Activated B cell treated with CpG ODN at 0.5 μM for 24 hours (primary cell): ENCODE results near the gene SNCB. TPM values are rescaled to one million over a fixed set of nuclear protein-coding genes. Genes with fewer than 3 reads are reported as not detected.
A peak's percentile ranks its signal among the peaks of the same experiment; 100 is the strongest.

Experiments
- ATAC-seq: fragments of 200-7000 bp; cut with Tn5 transposase; one replicate; pipeline ENCODE4 v1.10.0; 2021; ENCODE audit warnings: low read depth, mild to moderate bottlenecking, moderate library complexity
- CTCF ChIA-PET: fragments of 350-600 bp; sonication (Branson Sonifier 250); formaldehyde crosslinking; loops from one replicate; lab custom pipeline; 2021; ENCODE audit warnings: antibody characterized with exemption; lab: Charles Lee
- POLR2A ChIA-PET: fragments of 350-600 bp; sonication (Branson Sonifier 250); formaldehyde crosslinking; loops from one replicate; lab custom pipeline; 2021; ENCODE audit warnings: antibody characterized with exemption; lab: Charles Lee
- DNase-seq: peaks from one replicate; pipeline ENCODE4 v3.0.0; 2022
- H3K27ac Mint-ChIP-seq: one replicate; pipeline ENCODE4 v1.8.0; 2020; ENCODE audit warnings: mixed read lengths
- H3K27me3 Mint-ChIP-seq: one replicate; pipeline ENCODE4 v1.8.0; 2021; ENCODE audit warnings: mixed read lengths
- H3K36me3 Mint-ChIP-seq: one replicate; pipeline ENCODE4 v1.8.0; 2021; ENCODE audit warnings: low read depth, mixed read lengths
- H3K4me1 Mint-ChIP-seq: one replicate; pipeline ENCODE4 v1.8.0; 2021; ENCODE audit warnings: mixed read lengths
- H3K4me3 Mint-ChIP-seq: one replicate; pipeline ENCODE4 v1.8.0; 2020; ENCODE audit warnings: mild to moderate bottlenecking, mixed read lengths
- H3K9me3 Mint-ChIP-seq: one replicate; pipeline ENCODE4 v1.8.0; 2020; ENCODE audit warnings: mixed read lengths
- intact Hi-C: fragments of 100-400 bp; cut with micrococcal nuclease; formaldehyde crosslinking; loops from one replicate; pipeline ENCODE4 v1.15.1; 2024
- total RNA-seq: library from RNA; stranded (reverse); gene quantifications from 2 replicates; pipeline ENCODE4 v1.2.3, GENCODE V29; 2022
- TF ChIP-seq, protein P1 (sequence below): fragments of 200-600 bp; IDR thresholded peaks from one replicate; pipeline ENCODE4 v1.8.0; 2022; ENCODE audit warnings: antibody characterized with exemption, mild to moderate bottlenecking

The SNCB gene
- total RNA-seq, 1 donor from 2014 or later = not detected

DNA sequence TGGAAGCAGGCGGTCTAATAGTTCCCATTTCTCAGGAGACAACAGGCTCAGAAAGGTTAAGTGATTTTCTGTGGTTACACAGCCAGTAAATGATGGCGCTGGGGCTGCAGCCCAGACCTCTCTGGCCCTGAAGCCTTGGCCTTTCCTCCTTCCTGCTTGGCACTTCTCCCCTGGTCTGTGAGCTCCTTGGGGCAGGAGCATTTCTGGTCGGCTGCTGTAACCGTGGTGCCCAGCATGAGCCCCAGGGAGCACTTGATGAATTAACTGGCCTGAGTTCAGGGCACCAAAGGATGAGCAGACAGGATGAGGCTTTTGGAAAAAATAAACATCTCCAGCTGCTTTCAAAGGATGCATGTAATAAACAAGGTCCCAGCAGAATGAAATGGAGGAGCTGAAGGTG is 51.0 kb downstream of the SNCB start:
- DNase-seq = no peak
- Mint-ChIP-seq H3K27me3 (peaks cover 1% of the 10 kb centered on the region), H3K4me1 (peaks cover 8% of the 10 kb centered on the region), H3K9me3 (no peaks in the 10 kb centered on the region), H3K4me3 (no peak overlapping the region), H3K27ac (no peak overlapping the region), H3K36me3 (no peaks in the 10 kb centered on the region)
- CTCF ChIA-PET = interaction anchor here (3.0 kb wide), 1 partner anchor 163 kb away, joined by 13 read pairs; the partner anchor contains the start of gene CLTB
- TF ChIP-seq, protein P1, sequence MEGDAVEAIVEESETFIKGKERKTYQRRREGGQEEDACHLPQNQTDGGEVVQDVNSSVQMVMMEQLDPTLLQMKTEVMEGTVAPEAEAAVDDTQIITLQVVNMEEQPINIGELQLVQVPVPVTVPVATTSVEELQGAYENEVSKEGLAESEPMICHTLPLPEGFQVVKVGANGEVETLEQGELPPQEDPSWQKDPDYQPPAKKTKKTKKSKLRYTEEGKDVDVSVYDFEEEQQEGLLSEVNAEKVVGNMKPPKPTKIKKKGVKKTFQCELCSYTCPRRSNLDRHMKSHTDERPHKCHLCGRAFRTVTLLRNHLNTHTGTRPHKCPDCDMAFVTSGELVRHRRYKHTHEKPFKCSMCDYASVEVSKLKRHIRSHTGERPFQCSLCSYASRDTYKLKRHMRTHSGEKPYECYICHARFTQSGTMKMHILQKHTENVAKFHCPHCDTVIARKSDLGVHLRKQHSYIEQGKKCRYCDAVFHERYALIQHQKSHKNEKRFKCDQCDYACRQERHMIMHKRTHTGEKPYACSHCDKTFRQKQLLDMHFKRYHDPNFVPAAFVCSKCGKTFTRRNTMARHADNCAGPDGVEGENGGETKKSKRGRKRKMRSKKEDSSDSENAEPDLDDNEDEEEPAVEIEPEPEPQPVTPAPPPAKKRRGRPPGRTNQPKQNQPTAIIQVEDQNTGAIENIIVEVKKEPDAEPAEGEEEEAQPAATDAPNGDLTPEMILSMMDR = no peak
- ATAC-seq = no peak
- POLR2A ChIA-PET = no interaction called here
- intact Hi-C loops = loop anchor here (5.0 kb wide), 1 partner anchor 852 kb away; no protein-coding TSS in a partner anchor

DNA sequence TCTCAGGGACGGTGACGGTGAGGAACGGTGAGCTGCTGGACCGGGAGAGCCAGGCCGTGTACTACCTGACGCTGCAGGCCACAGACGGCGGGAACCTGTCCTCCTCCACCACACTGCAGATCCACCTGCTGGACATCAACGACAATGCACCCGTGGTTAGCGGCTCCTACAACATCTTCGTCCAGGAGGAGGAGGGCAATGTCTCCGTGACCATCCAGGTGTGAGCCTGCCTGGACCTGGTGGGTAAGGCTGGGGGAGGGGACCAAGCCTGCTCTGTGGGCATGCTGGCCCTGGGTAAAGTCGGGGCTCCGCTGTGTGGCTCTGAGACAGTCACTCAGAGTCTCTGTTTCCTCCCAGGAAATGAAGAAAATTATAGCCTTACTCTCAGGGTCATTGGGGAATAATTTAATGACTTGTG is 51.9 kb downstream of the SNCB start:
- Mint-ChIP-seq H3K27ac (no peak overlapping the region), H3K36me3 (no peaks in the 10 kb centered on the region), H3K9me3 (no peaks in the 10 kb centered on the region), H3K4me3 (no peak overlapping the region), H3K4me1 (peaks cover 13% of the 10 kb centered on the region), H3K27me3 (peaks cover 1% of the 10 kb centered on the region)
- CTCF ChIA-PET = interaction anchor here (3.0 kb wide), 1 partner anchor 162 kb away, joined by 13 read pairs; the partner anchor contains the start of gene CLTB
- intact Hi-C loops = loop anchor here (5.0 kb wide), 1 partner anchor 851 kb away; no protein-coding TSS in a partner anchor
- POLR2A ChIA-PET = interaction anchor here (0.8 kb wide), 1 partner anchor 41 kb away, joined by 3 read pairs; the partner anchor contains the start of gene RNF44
- DNase-seq (no peak), ATAC-seq (peak; percentile 67)
- TF ChIP-seq, protein P1 = no peak

DNA sequence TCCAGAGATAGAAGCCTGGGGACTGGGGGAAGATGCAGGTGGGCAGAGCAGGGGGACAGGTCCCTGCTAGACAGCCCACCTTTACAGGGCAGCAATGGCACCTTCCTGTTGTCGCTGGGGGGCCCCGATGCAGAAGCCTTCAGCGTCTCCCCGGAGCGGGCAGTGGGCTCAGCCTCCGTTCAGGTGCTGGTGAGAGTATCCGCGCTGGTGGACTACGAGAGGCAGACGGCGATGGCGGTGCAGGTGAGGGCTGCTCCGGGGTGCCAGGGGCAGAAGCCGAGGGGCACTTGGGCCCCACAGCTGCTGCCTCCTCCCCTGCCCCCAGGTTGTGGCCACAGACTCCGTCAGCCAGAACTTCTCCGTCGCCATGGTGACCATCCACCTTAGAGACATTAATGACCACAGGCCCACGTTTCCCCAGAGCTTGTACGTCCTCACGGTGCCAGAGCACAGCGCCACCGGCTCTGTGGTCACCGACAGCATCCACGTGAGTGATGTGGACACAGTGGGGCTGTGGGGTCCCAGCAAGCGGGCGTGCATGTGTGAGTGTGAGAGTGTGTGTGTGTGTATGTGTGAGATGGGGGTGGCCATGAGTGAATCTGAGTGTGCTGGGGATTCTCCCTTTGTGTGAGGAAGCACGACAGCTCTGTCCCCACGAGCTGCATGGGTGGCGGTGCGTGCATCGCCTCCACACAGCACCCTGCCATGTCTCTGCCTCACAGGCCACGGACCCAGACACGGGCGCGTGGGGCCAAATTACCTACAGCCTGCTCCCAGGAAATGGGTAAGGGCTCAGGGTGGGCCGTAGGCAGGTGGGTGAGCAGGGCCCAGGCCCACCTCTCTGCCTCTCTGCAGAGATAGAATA is 52.8 kb downstream of the SNCB start:
- intact Hi-C loops = loop anchor here (5.0 kb wide), 1 partner anchor 850 kb away; no protein-coding TSS in a partner anchor
- ChIA-PET CTCF (interaction anchor here (3.0 kb wide), 1 partner anchor 161 kb away, joined by 13 read pairs; the partner anchor contains the start of gene CLTB), POLR2A (no interaction called here)
- peak; percentile 26 for ATAC-seq
- no peak overlapping the region for H3K27ac Mint-ChIP-seq
- TF ChIP-seq, protein P1 = no peak
- no peaks in the 10 kb centered on the region for H3K36me3 Mint-ChIP-seq
- no peaks in the 10 kb centered on the region for H3K9me3 Mint-ChIP-seq
- no peak for DNase-seq
- H3K4me3 Mint-ChIP-seq = no peak overlapping the region
- peaks cover 13% of the 10 kb centered on the region for H3K4me1 Mint-ChIP-seq
- H3K27me3 Mint-ChIP-seq = peaks cover 5% of the 10 kb centered on the region

DNA sequence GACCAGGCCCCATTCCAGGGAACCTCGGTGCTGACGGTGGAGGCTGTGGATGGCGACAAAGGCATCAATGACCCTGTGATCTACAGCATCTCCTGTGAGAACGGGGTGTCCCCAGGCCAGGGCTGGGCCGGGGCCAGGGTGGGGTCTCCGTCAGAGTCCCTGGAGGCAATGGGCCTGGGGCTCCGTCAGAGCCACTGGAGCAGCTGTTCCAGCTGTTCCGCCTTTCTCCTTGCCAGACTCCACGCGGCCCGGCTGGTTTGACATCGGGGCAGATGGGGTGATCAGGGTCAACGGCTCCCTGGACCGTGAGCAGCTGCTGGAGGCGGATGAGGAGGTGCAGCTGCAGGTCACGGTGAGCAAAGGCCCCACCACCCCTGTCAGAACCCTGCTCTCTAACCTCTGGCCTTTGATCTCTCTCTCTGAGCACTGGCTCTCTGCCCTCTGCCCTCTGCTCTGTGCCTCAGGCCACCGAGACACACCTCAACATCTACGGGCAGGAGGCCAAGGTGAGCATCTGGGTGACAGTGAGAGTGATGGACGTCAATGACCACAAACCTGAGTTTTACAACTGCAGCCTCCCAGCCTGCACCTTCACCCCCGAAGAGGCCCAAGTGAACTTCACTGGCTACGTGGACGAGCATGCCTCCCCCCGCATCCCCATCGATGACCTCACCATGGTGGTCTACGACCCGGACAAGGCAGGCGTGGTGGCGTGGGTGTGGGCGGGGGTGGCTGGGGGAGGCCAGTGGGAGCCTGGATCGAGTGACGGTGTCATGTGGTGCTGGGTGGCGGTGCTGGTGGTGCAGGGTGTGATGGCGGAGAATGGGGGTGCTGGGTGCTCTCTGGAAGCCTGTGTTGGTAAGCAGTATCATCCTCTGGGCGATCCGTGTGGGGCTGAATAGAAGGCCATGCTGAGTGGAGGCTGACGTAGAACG is 54.6 kb downstream of the SNCB start:
- TF ChIP-seq, protein P1 = no peak
- POLR2A ChIA-PET = no interaction called here
- intact Hi-C loops = loop anchor here (2.0 to 5.0 kb wide), 3 partner anchors 21 to 848 kb away; no protein-coding TSS in a partner anchor
- Mint-ChIP-seq H3K9me3 (no peaks in the 10 kb centered on the region), H3K4me1 (peaks cover 13% of the 10 kb centered on the region), H3K27ac (no peak overlapping the region), H3K36me3 (no peaks in the 10 kb centered on the region), H3K4me3 (no peak overlapping the region), H3K27me3 (peaks cover 8% of the 10 kb centered on the region)
- ATAC-seq (no peak), DNase-seq (no peak)
- CTCF ChIA-PET = interaction anchor here (1.1 to 1.2 kb wide), 2 partner anchors 7 to 55 kb away, joined by 3 to 4 read pairs; partner anchors contain the start of genes EIF4E1B and SNCB
